Activated T-cell treated with anti-CD3 and anti-CD28 coated beads for 48 hours (primary cell): ENCODE data around the gene ZNF367.

Source experiments
- DNase-seq: peaks from one replicate; pipeline ENCODE4 v3.0.0-alpha.2; 2020; ENCODE audit warnings: low read depth

ZNF367 gene

DNA sequence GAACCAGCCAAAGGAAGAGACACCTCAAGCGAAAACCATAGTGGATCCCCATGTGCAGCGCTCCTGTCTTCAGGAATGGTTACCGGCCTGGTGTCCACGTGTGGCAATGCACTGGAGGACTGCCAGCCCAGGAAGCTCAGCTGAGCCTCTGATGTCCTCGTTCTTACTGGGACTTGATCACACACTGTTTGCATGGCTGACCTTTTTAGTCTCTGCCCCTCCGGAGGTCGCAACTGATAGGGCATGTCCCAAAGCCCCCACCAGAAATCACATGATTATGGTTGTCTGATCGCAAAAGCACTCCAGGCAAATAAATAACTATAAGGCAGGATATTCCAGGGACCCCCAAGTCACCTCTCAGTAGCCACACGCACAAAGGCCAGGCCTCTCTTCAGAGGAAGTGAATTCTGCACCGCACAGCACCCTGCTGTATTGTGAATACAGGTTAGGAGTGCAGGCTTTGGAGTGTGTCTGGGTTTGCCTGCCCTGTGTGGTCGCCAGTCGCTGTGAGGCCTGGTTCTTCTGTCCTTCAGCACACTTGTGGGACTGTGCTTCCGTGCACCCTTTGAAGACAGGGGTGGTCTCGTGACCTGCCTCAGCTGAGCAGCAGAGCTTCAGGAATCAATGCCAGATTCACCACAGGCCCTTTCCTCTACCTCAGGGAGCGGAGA is 18.4 kb upstream of the ZNF367 start:
- DNase-seq, result no peak

DNA sequence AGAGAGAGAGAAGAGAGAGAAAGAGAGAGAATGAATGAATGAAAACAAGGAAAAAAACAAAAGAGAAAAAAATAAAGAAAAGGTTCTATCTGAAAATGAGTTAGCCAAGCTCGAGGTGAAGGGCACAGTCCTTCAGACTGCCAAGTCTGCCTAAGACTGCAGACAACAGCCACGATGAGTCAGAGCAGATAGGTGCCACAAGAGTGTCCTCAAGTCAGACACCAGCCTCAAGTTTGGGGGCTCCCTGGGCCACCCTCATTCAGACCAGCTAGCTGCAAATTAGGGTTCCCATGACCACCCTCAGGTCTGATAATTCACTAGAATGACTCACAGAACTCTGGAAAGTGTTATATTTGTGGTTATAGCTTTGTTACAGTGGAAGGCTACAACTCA is 17.9 kb upstream of the ZNF367 start:
- DNase-seq, result no peak

DNA sequence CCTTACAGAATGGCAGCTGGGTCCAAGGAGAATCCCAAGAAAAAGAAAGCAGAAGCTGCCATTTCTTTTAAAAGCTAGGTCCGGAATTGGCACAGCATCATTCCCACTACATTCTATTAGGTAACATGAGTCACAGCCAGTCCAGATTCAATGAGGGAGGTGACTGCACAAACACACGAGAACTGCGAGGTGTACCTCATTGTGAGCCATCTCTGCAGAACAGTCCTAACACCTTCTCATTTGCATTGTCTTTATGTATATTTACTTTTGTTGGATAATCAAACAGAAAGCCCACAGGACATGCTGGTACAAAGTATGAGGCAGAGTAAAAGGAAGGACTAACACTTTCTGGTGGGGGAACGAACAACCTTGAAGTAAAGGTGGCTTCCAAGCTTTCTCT is 17.2 kb upstream of the ZNF367 start:
- no peak for DNase-seq

DNA sequence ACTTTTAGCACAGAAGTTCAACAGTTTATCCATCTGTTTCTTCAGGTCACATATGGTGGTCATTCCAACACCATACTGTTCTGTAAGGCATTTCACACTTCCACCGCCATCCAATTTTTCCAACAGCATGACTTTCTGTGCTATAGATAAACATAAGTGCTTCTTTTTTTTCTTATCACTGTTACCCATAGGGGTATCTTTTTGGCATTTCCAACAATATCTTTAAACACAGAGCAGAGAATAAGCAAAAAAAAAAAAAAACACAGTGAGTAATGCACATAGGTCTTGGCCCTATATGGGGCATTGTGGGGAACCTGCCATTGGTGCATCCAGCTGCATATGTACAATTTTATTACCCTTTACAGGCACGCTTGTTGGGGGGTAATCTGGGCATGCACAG is 12.2 kb upstream of the ZNF367 start:
- no peak for DNase-seq

DNA sequence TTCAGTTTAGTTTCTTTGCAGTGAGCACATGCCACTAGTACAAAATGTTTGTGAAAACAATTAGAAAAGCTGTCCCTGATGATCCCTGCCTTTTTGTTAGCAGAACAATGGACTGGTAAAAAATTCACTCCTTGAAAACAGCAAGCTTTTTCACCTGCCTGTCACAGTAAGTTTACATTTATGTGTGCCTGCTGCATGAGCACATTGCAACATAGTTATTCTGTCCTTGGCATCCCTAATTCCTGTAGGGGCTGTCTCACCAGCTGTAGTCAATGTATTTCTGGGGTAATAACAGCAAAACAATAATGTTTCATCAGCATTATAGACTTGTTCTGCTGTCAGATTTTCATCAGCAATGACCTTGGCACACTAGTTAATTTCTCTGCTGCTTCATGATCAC is 11.6 kb upstream of the ZNF367 start:
- no peak for DNase-seq

DNA sequence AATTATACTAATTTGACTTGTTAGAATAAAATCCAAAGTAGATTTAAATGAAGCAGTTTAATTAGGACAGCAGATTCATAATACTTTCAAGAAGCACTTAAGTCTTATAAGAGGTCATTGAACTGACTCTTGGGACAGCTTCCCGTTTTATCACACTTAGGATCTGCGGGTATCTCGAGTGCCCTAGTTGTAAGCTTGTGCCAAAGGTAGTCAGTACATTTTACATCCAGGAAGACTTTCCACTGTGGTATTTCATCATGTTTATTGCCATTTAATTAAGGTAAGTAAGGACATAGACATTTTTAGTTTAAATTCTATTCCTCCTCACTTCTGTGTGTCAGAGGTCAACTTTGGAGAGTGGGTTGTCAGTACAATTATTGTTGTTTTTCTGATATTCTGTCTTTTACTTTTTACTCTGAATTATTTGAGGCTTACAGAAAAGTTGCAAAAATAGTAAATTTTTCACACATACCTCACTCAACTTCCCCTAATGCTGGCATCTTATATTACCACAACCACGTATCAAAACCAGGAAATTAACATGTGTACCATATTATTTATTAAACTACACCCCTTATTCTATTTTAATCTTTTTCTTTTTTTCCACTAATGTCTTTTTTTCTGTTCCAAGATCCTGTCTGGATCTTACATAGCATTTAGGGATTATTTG is 7.5 kb upstream of the ZNF367 start:
- no peak for DNase-seq

DNA sequence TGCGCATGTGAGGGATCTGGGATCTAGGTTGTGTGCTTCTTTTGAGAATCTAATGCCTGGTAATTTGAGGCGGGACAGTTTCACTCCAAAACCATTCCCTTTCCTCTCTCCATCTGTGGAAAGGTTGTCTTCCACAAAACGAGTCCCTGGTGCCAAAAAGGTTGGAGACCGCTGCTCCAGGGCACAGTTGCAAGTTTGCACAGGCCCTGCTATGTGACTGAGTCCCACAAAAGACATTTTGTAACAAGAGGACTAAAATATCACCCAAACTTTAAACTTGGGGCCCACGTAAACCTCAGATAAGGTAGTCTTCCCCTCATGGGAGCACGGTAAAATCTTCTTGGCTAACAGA is 5.8 kb upstream of the ZNF367 start:
- no peak for DNase-seq

DNA sequence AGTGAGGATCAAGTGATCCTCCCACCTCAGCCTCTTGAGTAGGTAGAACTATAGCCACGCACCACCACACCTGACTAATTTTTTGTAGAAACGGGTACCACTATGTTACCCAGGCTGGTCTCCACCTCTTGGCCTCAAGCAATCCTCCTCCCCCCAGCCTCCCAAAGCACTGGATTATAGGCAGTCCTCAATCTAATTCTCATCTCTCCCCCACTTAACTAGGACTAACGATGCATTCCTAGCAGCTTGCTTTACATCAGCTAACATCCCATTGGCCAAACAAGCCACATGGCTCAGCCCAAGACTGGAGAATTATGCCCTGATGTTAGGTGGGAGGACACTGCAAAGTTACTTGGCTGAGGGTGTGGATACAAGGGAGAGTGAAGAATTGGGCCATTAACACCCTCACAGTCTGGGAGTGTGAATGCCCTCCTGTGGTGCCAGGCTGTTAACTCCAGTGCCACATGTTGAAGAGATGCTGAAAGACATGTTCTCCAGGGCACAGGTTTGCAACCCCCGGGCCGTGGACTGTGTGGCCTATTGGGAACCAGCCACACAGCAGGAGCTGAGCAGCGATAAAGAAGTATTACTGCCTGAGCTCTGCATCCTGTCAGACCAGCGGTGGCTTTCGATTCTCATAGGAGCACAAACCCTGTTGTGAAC is 5.3 kb upstream of the ZNF367 start:
- DNase-seq, result no peak

DNA sequence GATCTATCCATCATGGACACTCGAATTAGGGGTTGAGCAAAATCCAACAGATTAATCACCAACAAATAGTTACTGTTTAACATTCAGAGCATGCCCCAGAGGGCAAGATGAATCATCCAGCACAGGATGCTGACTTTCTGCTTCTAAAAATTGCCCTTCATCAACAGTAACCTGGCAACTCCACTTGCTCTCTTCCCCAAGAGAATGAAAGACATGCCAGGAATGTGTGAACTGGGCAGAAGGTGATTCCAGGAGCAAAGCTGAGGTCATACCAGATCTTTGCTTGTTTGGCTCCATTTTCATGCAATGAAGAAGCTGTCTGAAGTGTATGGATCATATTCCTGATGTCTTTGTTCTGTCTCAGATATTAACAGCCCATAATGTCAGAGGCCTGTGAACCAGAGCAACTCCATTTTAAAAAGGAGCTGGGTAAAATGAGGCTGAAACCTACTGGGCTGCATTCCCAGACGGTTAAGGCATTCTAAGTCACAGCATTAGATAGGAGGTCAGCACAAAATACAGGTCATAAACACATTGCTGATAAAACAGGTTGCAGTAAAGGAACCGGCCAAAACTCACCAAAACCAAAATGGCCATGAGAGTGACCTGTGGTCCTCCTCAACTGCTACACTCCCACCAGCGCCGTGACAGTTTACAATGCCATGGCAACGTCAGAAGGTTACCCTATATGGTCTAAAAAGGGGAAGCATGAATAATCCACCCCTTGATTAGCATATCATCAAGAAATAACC is 2.5 kb upstream of the ZNF367 start:
- no peak for DNase-seq

DNA sequence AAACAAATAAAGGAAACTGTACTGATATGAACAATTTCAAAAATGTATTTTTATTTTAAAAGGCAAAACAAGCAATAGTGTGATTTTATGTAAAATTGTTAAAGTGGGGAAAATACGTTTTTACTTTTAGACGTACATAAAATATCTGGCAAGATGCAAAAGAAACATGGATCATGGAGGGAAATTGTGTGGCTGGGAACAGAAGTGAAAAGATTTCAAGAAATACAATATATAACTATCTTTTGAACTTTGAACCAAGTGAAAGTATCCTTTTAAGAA is 1.5 kb upstream of the ZNF367 start:
- no peak for DNase-seq

DNA sequence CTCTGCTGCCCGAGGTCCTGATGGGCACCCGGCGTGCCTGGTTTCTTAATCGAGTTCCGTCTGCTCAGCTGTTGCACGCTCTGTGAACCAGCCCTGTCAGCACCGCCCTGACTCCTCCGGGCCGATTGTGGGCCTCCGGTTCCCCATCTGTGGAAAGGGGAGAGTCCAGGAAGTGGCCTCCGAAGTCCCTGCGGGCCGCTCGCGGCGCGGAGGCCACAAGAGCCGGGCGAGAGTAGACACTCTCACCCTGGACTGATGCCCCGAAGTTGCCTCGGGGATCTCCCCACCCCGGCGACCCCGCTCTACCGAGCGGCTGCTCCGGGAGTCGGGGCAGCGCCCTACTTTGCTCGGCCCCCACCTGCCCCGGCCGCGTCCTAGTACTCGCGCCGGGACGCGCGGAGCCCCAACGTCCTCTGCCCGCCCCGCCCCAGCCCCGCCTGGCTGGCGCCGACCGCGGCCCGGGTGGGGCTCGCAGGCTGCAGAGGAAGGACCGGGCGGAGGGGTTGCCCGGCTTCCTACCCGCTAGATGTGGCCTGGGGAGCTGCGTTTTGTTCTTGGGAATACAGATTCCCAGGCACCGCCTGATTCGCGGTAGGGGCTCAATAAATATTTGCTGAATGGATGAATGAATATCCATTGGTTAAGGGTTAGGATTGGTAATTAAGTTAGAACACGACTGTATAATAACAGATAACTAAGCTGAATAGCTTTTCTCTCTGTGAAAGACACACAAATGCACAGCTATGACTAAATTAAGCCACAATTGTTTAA is 935 bp upstream of the ZNF367 start:
- DNase-seq, result peak; percentile 67

DNA sequence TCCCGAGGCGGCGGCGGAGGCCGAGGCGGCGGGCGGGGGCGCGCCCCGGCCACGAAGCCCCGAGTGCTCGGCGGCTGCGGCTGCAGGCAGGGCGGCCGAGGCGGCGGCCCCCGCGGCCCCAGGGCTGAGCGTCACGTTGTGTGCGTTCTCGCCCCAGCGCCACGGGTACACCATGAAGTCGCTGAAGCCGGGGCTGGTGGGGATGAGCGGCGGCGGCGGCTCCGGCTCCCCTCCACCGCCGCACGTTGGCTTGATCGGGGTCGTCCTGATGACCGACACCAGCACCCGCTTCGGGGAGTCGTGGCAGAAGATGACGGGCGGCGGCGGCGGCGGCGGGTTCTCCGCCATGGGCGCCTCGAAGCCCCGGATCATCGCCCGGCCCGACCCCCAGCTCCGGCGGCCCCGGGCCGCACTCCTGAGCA is 498 bp downstream of the ZNF367 start:
- no peak for DNase-seq

DNA sequence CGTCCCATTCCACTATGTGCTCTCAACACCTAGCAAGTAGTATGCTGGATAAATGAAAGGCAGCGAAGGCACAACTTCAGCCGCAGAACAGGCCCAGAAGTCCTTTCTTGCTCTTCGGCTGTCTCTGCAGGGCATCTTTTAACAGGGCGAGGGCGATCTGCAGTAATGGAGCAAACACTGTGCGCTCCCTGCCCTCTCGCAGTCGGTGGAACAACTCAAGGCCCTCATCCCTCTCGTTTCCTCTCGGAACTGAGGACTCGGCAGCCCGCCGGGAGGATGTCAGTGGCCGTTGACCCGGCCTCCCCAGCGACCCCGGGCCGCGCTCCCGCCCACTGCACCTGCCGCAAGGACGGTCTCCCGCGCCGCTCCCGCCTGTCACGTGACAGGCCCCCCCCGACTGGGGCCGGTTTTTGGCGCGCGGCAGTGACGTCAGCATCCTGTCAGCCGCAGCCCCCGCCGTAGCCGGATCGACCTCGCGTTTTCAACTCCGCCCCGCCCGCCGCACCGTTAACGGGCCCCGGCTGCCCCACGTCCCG is 1.1 kb downstream of the ZNF367 start:
- DNase-seq, result peak; percentile 88

DNA sequence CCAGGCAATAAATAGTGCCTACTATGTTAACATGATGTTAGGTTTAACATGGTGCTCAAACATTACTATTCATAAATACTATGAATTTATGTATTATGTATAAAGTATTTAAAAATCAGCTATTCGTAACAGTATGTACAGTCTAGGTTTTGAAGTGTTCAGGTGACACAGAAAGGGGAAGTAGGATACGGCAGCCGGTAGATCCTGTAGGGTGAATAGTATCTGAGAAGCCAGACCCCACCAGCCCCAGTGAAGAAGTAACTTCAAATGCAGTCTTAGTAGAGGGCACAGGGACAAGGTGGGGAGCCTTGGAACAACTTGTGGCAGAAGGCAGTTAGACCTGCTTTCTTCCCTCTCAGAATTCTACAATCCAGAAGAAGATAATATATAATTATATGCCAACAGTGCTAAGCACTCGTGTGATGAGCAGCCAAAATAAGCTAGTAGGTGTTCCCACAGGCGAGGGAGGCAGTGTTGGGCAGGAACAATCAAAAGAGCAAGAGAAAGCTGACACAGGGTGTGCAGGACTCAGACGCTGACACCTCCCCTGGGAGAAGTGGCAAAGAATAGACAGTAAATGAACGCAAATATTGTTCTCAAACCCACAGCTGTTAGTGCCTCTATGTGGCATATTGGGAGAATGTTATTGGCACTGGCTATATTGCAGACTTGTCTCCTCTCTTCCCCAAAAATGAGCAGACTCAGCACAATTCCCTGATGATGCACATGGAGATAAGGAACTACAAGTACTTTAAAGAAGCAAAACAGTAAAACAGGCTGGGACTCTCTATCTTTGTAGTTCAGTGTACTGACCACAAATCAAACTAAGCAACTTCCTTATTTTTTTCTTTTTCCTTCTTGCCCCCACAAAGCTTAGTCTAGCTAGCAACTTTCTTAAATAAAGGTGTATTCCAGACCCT is 4.6 kb downstream of the ZNF367 start:
- DNase-seq, result no peak

DNA sequence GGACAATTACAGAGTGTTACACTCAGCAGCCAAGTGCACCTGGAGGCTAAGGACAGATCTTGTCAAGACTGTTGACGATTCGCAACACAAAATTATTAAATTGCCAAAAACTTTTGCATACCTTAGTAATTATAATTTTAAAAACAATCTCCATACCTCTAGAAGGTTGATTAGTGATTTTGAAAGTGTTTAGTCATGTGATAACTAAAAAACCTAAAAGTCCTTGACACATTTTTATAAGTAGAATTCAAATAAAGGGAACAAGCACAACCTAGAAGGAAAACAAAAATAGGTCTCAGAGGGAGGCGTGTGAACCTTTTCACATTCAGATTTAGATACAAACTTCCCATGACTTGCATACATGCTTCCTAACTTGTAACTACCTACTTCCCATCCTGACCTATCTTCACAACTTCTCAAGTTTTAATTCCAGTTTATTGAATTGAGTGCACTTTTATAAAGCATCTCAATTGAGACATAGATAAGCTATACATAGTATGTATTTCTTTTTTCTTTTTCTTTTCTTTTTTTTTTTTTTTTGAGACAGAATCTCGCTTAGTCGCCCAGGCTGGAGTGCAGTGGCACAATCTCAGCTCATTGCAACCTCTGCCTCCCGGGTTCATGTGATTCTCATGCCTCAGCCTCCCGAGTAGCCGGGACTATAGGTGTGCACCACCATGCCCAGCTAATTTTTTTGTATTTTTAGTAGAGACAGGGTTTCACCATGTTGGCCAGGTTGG is 5.8 kb downstream of the ZNF367 start:
- no peak for DNase-seq

DNA sequence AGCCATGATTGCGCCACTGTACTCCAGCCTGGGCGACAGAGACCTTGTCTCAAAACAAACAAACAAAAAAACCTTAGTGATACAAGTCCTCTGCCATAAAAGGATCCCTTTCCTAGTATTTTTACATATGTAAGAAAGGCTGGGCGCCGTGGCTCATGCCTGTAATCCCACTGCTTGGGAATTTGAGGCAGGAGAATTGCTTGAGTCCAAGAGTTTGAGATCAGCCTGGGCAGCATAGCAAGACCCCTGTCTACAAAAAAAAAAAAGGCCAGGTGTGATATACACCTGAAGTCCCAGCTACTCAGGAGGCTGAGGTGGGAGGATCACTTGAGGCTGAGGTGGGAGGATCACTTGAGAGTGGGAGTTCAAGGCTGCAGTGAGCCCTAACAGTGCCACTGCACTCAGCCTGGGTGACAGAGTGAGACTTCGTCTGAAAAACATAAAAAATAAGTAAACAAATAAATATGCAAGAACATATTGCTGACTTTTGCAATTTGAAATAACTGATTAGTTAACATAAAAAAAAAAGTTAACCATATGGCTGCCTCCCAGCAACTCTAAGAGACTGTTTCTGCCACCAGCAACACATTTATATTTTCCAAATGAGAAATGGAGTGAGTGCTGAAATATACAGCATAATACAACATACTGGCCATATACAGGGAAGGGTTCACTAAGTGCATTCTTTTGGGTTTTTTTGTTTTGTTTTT is 6.9 kb downstream of the ZNF367 start:
- no peak for DNase-seq

DNA sequence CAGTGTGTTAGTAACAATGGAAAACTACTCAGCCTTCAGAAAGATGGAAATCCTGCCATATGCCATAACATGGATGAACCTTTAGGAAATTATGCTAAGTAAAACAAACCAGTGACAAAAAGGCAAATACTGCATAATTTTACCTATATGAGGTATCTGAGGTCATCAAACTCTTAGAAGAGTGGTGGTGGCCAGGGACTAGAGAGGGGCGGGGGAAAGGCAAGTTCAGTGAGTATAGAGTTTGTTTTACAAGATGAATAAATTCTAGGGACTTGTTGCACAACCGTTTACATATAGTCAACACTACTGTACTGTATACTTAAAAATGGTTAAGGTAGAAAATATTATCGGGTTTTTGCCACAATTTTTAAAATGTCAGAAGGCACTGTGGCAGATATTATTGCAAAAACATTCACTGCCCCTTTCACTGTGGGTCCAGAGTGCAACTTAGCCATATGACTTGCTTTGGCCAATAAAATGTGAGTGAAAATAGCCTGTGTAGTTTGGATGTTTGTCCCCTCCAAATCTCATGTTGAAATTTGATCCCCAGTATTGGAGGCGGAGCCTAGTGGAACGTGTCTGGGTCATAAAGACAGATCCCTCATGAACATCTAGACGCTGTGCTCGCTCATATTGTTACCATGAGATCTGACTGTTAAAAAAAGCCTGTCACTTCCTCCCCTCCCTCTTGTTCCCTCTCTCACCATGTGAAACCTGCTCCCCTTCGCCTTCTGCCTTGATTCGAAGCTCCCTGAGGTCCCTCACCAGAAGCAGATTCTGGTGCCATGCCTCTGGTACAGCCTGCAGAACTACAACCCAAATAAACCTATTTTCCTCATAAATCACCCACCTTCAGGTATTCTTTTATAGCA is 9.5 kb downstream of the ZNF367 start:
- DNase-seq, result no peak

DNA sequence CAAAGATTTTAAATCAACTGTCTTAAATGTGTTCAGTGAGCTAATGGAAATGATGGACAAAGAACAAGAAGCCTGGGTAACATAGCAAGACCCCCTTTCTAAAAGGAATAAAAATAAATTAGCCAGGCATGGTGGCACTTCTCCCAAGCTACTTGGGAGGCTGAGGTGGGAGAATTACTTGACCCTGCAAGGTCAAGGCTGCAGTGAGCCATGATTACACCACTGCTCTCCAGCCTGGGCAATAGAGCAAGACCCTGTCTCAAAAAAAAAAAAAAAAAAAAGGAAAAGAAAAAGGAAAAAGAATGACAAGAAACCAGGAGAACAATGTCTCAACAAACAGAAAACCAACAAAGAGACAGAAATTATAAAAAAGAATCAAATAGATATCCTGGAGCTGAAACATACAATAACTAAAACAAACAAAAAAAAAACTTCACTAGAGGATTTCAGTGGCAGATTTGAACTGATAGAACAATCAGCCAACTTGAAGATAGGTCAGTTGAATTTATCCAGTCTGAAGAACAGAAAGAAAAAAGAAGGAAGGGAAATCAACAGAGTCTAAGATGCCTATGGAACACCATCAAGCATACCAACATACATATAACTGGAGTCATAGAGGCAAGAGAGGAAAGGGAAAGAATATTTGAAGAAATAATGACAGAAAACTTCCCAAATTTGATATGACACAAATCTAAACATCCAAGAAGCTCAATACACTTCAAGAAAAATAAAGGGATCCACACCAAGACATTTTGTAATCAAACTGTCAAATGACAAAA is 17.8 kb downstream of the ZNF367 start:
- no peak for DNase-seq
